Sigmoid colon (tissue), 7 donors: ENCODE measurements around the gene CDKAL1. TPM values are rescaled to one million over a fixed set of nuclear protein-coding genes. Genes with fewer than 3 reads are reported as not detected.
"Not testable (repeated sequence)": the region's sequence is repeated elsewhere in the genome, so short reads cannot be mapped to it uniquely, and the experiment has no call there.

ENCODE experiments used
- DNase-seq: peaks from one replicate; pipeline ENCODE4 v3.0.0-alpha.2; 2019
- H3K27ac ChIP-seq, 4 donors: fragments of 200-600 bp; sonication (generic); one replicate each; pipeline ENCODE4 v1.5.1; 2016 to 2019; ENCODE audit warnings: mild to moderate bottlenecking in 1 of 4
- H3K27me3 ChIP-seq, 3 donors: fragments of 200-600 bp; sonication (generic); one replicate each; pipeline ENCODE4 v1.5.1; 2019; ENCODE audit warnings: mild to moderate bottlenecking in 1 of 3
- H3K36me3 ChIP-seq, 4 donors: fragments of 200-600 bp; sonication (generic); one replicate each; pipeline ENCODE4 v1.5.1; 2016 to 2019
- H3K4me1 ChIP-seq, 4 donors: fragments of 200-600 bp; sonication (generic); one replicate each; pipeline ENCODE4 v1.5.1; 2017 to 2019
- H3K4me3 ChIP-seq, 4 donors: fragments of 200-600 bp; sonication (generic); one replicate each; pipeline ENCODE4 v1.5.1; 2017 to 2019; ENCODE audit warnings: mild to moderate bottlenecking in 2 of 4, moderate library complexity in 1 of 4
- H3K9me3 ChIP-seq, 4 donors: fragments of 200-600 bp in 3 of 4; sonication (generic) in 3 of 4; one replicate each; pipeline versions ENCODE4 v1.5.1 to v1.6.1; 2013 to 2019
- EP300 ChIP-seq, 4 donors: sonication (generic); formaldehyde crosslinking; IDR thresholded peaks; one replicate each; pipeline ENCODE4 v1.6.1; 2017; ENCODE audit warnings: antibody characterized with exemption in 4 of 4
- POLR2A ChIP-seq, 2 donors: fragments of 450-650 bp; IDR thresholded peaks; one replicate each; pipeline ENCODE4 v1.6.1; 2016; ENCODE audit warnings: antibody characterized with exemption in 2 of 2, mild to moderate bottlenecking in 2 of 2, moderate library complexity in 2 of 2
- POLR2AphosphoS5 ChIP-seq, 4 donors: sonication (generic); formaldehyde crosslinking; IDR thresholded peaks; one replicate each; pipeline ENCODE4 v1.6.1; 2017; ENCODE audit warnings: antibody characterized with exemption in 4 of 4
- WGBS, 2 donors: extraction: QIAGEN DNeasy Blood & Tissue Kit; methylation state at CpG; one replicate each; pipeline ENCODE4 v1.1.7; 2013; 5-methylcytosine and 5-hydroxymethylcytosine counted together
- intact Hi-C: fragments of 100-400 bp; cut with DNase I; formaldehyde crosslinking; loops from one replicate; pipeline ENCODE4 v1.15.1; 2023
- polyA plus RNA-seq, 3 donors: library from polyadenylated mRNA; stranded (reverse); fragments of 200-250 nt; gene quantifications; one replicate each; pipeline ENCODE4 v1.2.3, GENCODE V29; 2013
- total RNA-seq, 4 donors: library from RNA; depleted of rRNA; stranded (reverse); fragments of >200 nt; gene quantifications; one replicate each; pipeline ENCODE4 v1.1.0, GENCODE V29; 2016
- TF ChIP-seq, protein P1 (sequence below), 4 experiments: fragments of 450-650 bp in 3 of 4; fragments of 200-600 bp in 1 of 4; IDR thresholded peaks; one replicate each; pipeline ENCODE4 v1.5.1; 2016 to 2019; ENCODE audit warnings: antibody characterized with exemption in 4 of 4, mild to moderate bottlenecking in 3 of 4, moderate library complexity in 2 of 4
- donor health status: healthy with polysubstance abuse.
- donor health status: Bipolar disorder and iron deficiency.
- donor health status: healthy.

Gene CDKAL1
- total and polyA plus RNA-seq, 7 donors, result 2.8 to 14.7 (median 11.4) TPM

DNA sequence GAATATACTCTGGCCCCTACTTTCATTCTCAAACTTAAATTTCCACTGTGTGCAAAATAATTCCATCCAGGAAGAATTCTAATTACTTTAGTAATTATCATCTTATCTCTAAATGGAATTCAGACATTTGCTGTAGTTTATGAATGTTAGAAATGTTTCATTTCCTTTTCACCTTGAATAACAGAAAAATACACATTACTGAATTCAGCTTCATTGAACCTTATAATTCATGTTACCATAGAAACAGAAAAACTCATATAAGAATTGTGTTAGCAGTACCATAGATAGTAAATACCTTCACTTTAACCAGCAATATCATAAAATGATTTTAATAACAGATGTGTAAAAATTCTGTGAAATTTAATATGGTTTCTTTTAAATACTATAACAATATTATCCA, 514.9 kb downstream of the CDKAL1 start:
- Histone ChIP-seq H3K27me3 (no peaks in the 10 kb centered on the region), H3K36me3 (no peaks in the 10 kb centered on the region), H3K9me3 (no peaks in the 10 kb centered on the region), H3K4me1 (peaks cover 0 to 17% (median 7%) of the 10 kb centered on the region in 4 donors), H3K27ac (no peak overlapping the region), H3K4me3 (no peak overlapping the region)
- DNase-seq, result no peak
- TF ChIP-seq POLR2AphosphoS5 (IDR thresholded peaks at IDR 0.05) (no peak), EP300 (IDR thresholded peaks at IDR 0.05) (no peak), POLR2A (IDR thresholded peaks at IDR 0.05) (no peak)
- TF ChIP-seq, protein P1, sequence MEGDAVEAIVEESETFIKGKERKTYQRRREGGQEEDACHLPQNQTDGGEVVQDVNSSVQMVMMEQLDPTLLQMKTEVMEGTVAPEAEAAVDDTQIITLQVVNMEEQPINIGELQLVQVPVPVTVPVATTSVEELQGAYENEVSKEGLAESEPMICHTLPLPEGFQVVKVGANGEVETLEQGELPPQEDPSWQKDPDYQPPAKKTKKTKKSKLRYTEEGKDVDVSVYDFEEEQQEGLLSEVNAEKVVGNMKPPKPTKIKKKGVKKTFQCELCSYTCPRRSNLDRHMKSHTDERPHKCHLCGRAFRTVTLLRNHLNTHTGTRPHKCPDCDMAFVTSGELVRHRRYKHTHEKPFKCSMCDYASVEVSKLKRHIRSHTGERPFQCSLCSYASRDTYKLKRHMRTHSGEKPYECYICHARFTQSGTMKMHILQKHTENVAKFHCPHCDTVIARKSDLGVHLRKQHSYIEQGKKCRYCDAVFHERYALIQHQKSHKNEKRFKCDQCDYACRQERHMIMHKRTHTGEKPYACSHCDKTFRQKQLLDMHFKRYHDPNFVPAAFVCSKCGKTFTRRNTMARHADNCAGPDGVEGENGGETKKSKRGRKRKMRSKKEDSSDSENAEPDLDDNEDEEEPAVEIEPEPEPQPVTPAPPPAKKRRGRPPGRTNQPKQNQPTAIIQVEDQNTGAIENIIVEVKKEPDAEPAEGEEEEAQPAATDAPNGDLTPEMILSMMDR (IDR thresholded peaks at IDR 0.05), result no peak
- intact Hi-C loops, result no loop called here

DNA sequence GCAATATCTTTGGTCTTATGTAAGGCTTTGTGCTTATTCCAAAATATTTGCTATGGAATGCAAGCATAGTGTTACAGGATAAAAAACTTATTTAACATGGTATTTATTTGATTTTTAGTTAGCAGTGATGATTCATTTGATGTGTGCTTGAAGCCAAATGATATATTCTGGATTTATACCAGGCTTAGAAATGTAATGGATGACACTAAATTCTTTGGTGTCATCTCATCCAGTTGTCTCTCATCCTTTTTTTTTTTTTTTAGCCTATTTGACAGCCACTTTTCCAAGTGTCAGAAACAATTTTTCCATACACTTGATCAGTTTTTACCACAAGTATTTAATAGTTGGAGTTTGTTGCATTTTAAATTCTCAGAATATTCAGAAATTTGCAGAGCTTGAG, 515.3 kb downstream of the CDKAL1 start:
- H3K27ac ChIP-seq, result no peak overlapping the region
- H3K4me1 ChIP-seq, result peaks cover 0 to 17% (median 7%) of the 10 kb centered on the region in 4 donors
- intact Hi-C loops, result no loop called here
- H3K9me3 ChIP-seq, result no peaks in the 10 kb centered on the region
- DNase-seq, result no peak
- no peaks in the 10 kb centered on the region for H3K27me3 ChIP-seq
- no peak overlapping the region for H3K4me3 ChIP-seq
- H3K36me3 ChIP-seq, result no peaks in the 10 kb centered on the region
- TF ChIP-seq POLR2A (IDR thresholded peaks at IDR 0.05) (no peak), POLR2AphosphoS5 (IDR thresholded peaks at IDR 0.05) (no peak), EP300 (IDR thresholded peaks at IDR 0.05) (no peak)
- TF ChIP-seq, protein P1 (IDR thresholded peaks at IDR 0.05), result no peak

DNA sequence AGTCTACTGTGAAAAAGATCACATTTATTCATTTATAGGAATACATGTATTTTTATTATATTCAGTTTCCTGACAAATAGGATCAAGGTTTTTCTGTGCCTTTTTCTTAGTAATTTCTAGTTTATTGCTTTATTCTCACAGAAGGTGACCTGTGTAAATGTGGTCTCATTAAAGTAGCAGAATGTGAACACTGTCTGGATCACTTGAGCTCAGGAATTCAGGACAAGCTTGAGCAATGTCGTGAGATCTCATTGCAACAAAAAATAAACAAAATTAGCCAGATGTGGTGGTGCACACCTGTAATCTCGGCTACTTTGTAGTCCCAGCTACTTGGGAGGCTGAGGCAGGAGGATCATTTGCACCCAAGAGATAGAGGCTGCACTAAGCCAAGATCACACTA, 516.7 kb downstream of the CDKAL1 start:
- H3K36me3 ChIP-seq, result no peaks in the 10 kb centered on the region
- H3K4me1 ChIP-seq, result peaks cover 0 to 6% (median 6%) of the 10 kb centered on the region in 4 donors
- intact Hi-C loops, result no loop called here
- no peaks in the 10 kb centered on the region for H3K27me3 ChIP-seq
- H3K9me3 ChIP-seq, result no peaks in the 10 kb centered on the region
- no peak overlapping the region for H3K4me3 ChIP-seq
- no peak for DNase-seq
- WGBS, 2 donors, result 90 to 96% methylated on average over 2 of the region's 2 CpGs
- TF ChIP-seq EP300 (IDR thresholded peaks at IDR 0.05) (no peak), POLR2A (IDR thresholded peaks at IDR 0.05) (no peak), POLR2AphosphoS5 (IDR thresholded peaks at IDR 0.05) (no peak)
- TF ChIP-seq, protein P1 (IDR thresholded peaks at IDR 0.05), result no peak
- no peak overlapping the region for H3K27ac ChIP-seq

DNA sequence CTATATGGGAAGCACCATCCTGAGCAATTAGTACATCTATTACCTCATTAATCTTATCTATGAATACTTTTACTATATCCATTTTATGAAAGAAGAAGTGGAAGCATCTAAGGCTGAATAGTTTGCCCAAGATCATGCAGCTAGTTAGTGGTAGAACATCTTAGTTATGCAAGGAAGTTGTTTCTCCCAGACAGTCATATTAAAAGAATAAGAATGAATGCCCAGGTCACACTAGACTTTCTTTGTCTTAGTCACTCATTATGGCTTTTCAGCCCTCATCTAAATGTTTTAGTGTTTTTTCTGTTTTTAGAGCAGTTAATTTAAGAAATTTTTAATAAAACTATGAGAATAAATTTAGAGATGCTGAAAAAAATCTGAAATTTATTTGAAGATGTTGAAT, 517.5 kb downstream of the CDKAL1 start:
- Histone ChIP-seq H3K9me3 (no peaks in the 10 kb centered on the region), H3K27me3 (no peaks in the 10 kb centered on the region), H3K27ac (no peak overlapping the region), H3K36me3 (no peaks in the 10 kb centered on the region), H3K4me3 (no peak overlapping the region), H3K4me1 (no peaks in the 10 kb centered on the region)
- no peak for TF ChIP-seq POLR2AphosphoS5 (IDR thresholded peaks at IDR 0.05)
- TF ChIP-seq POLR2A (IDR thresholded peaks at IDR 0.05), result no peak
- intact Hi-C loops, result no loop called here
- DNase-seq, result no peak

DNA sequence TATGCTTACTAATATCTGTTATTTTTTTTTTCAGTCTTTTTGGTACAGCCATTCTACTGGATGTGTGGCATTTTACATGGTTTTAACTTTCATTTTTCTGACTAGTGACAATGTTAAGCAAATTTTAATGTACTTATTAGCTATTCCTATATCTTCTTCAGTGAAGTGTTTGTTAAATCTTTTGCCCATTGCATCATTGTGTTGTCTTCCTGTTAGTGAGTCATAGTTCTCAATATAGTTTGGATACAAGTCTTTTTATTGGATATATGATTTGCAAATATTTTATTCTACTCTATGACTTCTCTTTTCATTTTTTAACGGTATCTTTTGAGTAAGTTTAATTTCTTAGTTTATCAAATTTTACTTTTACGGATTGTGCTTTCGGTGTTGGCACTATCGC, 519.4 kb downstream of the CDKAL1 start:
- Histone ChIP-seq H3K4me3 (no peak overlapping the region), H3K36me3 (no peaks in the 10 kb centered on the region), H3K27ac (no peak overlapping the region), H3K27me3 (no peaks in the 10 kb centered on the region), H3K9me3 (peaks cover 0 to 5% (median 1%) of the 10 kb centered on the region in 4 donors), H3K4me1 (no peaks in the 10 kb centered on the region)
- no peak for DNase-seq
- intact Hi-C loops, result no loop called here
- WGBS, 2 donors, result 94 to 98% methylated on average over 4 of the region's 4 CpGs
- no peak for TF ChIP-seq EP300 (IDR thresholded peaks at IDR 0.05)
- TF ChIP-seq POLR2AphosphoS5 (IDR thresholded peaks at IDR 0.05), result no peak
- no peak for TF ChIP-seq POLR2A (IDR thresholded peaks at IDR 0.05)
- TF ChIP-seq, protein P1 (IDR thresholded peaks at IDR 0.05), result no peak

DNA sequence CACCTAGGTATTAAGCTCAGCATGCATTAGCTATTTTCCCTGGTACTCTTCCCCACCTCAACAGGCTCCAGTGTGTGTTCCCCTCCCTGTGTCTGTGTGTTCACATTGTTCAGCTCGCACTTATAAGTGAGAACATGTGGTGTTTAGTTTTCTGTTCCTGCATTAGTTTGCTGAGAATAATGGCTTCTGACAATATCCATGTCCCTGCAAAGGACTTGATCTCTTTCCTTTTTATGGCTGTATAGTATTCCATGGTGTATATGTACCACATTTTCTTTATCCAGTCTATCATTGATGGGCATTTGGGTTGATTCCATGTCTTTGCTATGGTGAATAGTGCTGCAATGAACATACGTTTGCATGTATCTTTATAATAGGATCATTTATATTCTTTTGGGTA, 521.2 kb downstream of the CDKAL1 start:
- DNase-seq, H3K36me3 ChIP-seq, H3K9me3 ChIP-seq, intact Hi-C loops, H3K4me1 ChIP-seq, H3K27ac ChIP-seq, H3K27me3 ChIP-seq, H3K4me3 ChIP-seq: not testable (repeated sequence)
- WGBS, 2 donors, result 96 to 97% methylated on average over 2 of the region's 2 CpGs
